GF-D8 (cell line): ENCODE measurements around the gene CCDC190.
"Not testable (repeated sequence)": the region's sequence is repeated elsewhere in the genome, so short reads cannot be mapped to it uniquely, and the experiment has no call there.

Experiments
- DNase-seq: peaks from one replicate; lab custom pipeline; 2025; lab: John Stamatoyannopoulos, UW

CCDC190 gene

DNA sequence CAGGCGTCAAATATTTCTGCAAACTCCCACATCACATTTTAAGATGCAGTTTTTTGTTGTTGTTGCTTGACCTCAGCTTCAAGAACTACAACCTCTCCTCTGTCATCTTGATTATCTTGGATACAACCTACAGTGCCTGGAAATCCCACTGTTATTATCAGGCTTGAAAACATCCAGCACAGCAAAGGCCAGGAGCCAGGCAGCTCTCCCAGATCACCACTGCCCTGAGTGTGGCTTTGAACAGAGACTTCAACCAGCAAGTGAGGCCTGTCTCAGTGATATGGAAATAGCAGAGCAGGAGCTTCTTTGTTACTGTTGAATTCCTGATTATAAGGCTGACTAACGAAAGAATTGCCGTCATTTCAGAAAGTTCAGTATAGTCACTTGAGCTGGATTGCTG, 28.5 kb downstream of the CCDC190 start:
- no peak for DNase-seq

DNA sequence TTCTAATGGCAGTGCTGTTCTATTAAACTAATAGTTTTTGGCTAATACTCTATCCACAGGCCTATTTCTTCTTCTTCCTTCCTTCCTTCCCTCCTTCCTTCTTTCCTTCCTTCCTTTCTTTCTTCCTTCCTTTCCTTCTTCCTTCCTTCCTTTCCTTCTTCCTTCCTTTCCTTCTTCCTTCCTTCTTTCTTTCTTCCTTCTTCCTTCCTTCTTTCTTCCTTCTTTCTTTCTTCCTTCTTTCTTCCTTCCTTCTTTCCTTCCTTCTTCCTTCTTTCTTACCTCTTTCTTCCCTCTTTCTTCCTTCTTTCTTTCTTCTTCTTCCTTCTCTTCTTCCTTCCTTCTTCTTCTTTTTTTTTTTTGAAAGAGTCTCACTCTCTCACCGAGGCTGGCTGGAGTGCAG, 31.7 kb downstream of the CCDC190 start:
- no peak for DNase-seq

- no peak for DNase-seq
Measured at GRCh38 chr1:162823771-162824525, 37.0 kb downstream of the CCDC190 start.

DNA sequence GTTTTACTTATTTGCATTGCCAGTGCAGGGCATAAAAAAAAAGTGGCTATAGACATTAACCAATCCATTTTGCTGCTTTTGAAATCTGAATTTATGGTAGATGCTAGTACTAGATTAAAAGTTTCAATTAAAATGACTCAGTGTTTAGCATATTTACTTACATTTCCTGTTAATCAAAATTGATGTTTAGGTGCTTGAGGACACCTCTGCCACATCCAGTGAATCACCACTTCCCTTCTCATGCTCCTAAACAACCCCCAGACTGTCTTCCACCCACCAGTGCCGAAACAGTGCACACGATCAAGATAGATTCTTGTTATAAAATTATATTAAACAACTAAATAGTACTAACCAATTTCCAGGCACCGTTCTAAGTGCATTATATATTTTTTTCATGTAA, 37.7 kb downstream of the CCDC190 start:
- DNase-seq: no peak

- no peak for DNase-seq
Measured at GRCh38 chr1:162822391-162823200, 38.4 kb downstream of the CCDC190 start.

- not testable (repeated sequence) for DNase-seq
Measured at GRCh38 chr1:162818666-162819065, 42.3 kb downstream of the CCDC190 start.

GRCh38 chr1:162818136-162818535, 42.8 kb downstream of the CCDC190 start:
- not testable (repeated sequence) for DNase-seq

DNA sequence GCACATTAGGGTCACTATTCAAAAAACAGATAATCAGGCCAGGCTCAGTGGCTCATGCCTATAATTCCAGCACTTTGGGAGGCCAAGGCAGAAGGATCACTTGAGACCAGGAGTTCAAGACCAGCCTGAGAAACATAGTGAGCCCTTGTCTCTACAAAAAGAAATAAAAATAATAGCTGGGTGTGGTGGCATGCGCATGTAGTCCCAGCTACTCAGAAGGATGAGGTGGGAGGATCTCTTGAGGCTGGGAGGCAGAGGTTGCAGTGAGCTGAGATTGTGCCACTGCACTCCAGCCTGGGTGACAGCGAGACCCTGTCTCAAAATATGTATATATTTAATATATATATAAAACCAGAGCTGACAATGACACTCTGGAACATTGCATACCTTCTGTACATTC, 48.6 kb downstream of the CCDC190 start:
- not testable (repeated sequence) for DNase-seq

- DNase-seq: not testable (repeated sequence)
Measured at GRCh38 chr1:162807503-162807902, 53.5 kb downstream of the CCDC190 start.
